ENCODE measurements around the gene SLC8A3. TPM values are rescaled to one million over a fixed set of nuclear protein-coding genes. Genes with fewer than 3 reads are reported as not detected.
A peak's percentile ranks its signal among the peaks of the same experiment; 100 is the strongest.

Gene SLC8A3
- total RNA-seq, 1 donor from 2014 or later = not detected

DNA sequence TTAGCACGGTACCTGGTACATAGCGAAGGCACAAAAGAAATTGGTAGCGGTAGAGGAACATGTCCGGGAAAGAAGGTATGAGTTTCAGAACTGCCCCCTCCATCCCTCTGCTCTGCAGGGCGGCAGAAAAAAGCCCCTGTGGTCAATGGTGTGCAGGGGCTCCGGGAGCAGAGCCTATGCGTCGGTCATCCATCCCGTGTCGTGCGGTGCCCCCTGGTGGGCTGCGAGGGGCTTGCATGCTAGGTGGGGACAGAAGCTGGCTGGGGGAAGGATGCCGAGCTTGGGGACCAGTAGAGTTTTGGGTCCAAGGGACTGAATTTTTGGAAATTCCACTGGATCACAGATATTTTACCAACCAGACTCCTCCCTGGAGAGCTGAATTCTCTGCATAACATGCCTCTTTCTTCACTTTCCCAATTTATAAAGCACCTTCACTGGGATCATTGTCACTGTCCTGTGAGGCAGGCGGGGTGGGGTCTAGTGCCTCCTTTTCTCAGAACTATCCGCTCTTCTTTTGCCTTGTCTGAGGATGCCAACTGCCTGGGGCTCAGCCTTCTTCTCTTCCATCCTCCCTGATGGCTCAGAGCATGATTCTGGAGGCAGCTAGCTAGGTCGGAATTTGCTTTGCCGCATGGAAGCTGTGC is 160.8 kb downstream of the SLC8A3 start:
- TF ChIP-seq, protein P1, sequence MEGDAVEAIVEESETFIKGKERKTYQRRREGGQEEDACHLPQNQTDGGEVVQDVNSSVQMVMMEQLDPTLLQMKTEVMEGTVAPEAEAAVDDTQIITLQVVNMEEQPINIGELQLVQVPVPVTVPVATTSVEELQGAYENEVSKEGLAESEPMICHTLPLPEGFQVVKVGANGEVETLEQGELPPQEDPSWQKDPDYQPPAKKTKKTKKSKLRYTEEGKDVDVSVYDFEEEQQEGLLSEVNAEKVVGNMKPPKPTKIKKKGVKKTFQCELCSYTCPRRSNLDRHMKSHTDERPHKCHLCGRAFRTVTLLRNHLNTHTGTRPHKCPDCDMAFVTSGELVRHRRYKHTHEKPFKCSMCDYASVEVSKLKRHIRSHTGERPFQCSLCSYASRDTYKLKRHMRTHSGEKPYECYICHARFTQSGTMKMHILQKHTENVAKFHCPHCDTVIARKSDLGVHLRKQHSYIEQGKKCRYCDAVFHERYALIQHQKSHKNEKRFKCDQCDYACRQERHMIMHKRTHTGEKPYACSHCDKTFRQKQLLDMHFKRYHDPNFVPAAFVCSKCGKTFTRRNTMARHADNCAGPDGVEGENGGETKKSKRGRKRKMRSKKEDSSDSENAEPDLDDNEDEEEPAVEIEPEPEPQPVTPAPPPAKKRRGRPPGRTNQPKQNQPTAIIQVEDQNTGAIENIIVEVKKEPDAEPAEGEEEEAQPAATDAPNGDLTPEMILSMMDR (IDR thresholded peaks at IDR 0.05) = peak; percentile 79
- H3K9me3 Mint-ChIP-seq (ENCODE audit: unreplicated experiment) = no peaks in the 10 kb centered on the region
- DNase-seq (ENCODE audit: extremely low spot score, unreplicated experiment) = peak; percentile 90
- no peaks in the 10 kb centered on the region for H3K27me3 Mint-ChIP-seq (ENCODE audit: unreplicated experiment)
- H3K4me1 Mint-ChIP-seq (ENCODE audit: unreplicated experiment) = no peaks in the 10 kb centered on the region
- H3K4me3 Mint-ChIP-seq (ENCODE audit: unreplicated experiment) = no peak overlapping the region
- H3K27ac Mint-ChIP-seq (ENCODE audit: unreplicated experiment) = no peak overlapping the region
- H3K36me3 Mint-ChIP-seq (ENCODE audit: unreplicated experiment) = no peaks in the 10 kb centered on the region

DNA sequence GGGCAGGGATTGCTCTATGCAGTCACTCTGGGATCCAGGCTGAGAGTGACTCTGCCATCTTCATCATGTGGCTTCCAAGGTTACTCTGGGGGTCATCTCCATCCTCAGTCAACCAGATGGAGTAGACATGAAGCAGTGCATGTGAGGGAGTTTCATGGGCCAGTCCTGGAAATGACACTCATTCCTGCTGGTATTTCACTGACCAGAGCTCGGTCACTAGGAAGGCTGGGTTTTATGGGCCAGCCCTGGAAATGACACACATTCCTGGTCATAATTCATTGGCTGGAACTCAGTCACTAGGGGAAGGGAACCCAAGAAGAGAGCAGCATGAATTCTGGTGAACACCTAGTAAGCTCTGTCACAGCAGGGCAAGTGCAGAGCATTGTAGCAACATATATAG is 164.9 kb downstream of the SLC8A3 start:
- DNase-seq (ENCODE audit: extremely low spot score, unreplicated experiment) = no peak
- Mint-ChIP-seq H3K4me3 (ENCODE audit: unreplicated experiment) (no peak overlapping the region), H3K27ac (ENCODE audit: unreplicated experiment) (no peak overlapping the region), H3K9me3 (ENCODE audit: unreplicated experiment) (no peaks in the 10 kb centered on the region), H3K4me1 (ENCODE audit: unreplicated experiment) (no peaks in the 10 kb centered on the region), H3K27me3 (ENCODE audit: unreplicated experiment) (no peaks in the 10 kb centered on the region), H3K36me3 (ENCODE audit: unreplicated experiment) (no peaks in the 10 kb centered on the region)
- TF ChIP-seq, protein P1 (IDR thresholded peaks at IDR 0.05) = no peak

DNA sequence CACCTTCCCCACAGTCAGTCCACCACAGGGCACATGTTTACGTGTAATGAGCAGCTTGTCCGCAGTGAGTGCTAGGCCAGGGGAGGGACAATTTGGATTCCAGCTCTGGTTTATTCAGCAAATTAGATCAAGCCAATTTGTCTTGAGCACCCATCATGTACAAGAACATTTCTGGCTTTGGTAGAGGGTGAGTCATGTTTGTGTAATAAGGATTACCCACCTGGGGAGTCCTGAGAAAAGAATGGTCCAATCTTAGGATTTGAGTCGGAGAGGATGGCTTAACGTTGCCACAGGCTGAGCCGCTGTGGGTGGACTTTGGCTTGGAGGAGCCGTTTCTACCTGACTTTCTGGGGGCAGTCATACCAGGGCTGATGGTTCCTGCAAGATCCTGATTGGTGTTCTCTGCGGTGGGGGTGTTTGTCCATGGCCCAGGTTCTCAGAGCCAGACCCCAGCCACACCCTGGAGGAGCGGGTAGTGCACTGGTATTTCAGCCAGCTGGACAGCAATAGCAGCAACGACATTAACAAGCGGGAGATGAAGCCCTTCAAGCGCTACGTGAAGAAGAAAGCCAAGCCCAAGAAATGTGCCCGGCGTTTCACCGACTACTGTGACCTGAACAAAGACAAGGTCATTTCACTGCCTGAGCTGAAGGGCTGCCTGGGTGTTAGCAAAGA is 165.8 kb downstream of the SLC8A3 start:
- Mint-ChIP-seq H3K9me3 (ENCODE audit: unreplicated experiment) (no peaks in the 10 kb centered on the region), H3K36me3 (ENCODE audit: unreplicated experiment) (no peaks in the 10 kb centered on the region), H3K4me1 (ENCODE audit: unreplicated experiment) (no peaks in the 10 kb centered on the region), H3K4me3 (ENCODE audit: unreplicated experiment) (no peak overlapping the region), H3K27me3 (ENCODE audit: unreplicated experiment) (no peaks in the 10 kb centered on the region), H3K27ac (ENCODE audit: unreplicated experiment) (no peak overlapping the region)
- TF ChIP-seq, protein P1 (IDR thresholded peaks at IDR 0.05) = no peak
- no peak for DNase-seq (ENCODE audit: extremely low spot score, unreplicated experiment)

DNA sequence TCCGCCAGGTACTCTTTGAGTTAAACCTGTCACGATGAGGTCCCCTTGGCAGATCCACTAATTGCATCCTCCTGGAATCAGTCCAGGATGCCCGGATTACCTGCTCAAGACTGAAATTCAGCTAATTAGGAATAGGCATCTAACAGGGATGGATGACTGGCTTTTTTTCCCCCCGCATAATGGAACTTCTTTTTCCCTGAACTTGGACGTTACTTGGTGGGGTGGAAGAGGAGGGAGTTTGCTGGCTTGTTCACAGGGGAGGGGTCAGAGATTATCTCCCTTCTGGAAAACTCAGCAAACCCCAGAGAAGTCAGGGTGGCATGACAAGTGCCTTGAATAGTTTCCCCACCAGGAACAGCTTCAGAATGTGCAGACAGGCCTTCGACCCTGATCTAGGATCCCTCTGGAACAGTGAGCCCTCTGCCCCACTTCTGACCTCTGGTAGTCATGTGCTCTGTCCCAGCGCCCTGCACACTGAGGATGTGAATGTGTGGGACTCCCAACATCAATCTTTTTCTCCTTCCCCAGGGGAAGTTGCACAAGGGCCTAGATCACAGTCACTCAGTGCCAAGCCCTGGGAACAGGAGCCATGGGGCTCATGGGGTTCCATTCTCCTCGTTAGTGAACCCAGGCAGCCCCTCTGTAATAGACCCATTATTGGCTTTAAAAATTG is 167.1 kb downstream of the SLC8A3 start:
- H3K27ac Mint-ChIP-seq (ENCODE audit: unreplicated experiment) = no peak overlapping the region
- DNase-seq (ENCODE audit: extremely low spot score, unreplicated experiment) = no peak
- TF ChIP-seq, protein P1 (IDR thresholded peaks at IDR 0.05) = no peak
- H3K27me3 Mint-ChIP-seq (ENCODE audit: unreplicated experiment) = no peaks in the 10 kb centered on the region
- H3K4me1 Mint-ChIP-seq (ENCODE audit: unreplicated experiment) = no peaks in the 10 kb centered on the region
- no peak overlapping the region for H3K4me3 Mint-ChIP-seq (ENCODE audit: unreplicated experiment)
- no peaks in the 10 kb centered on the region for H3K9me3 Mint-ChIP-seq (ENCODE audit: unreplicated experiment)
- H3K36me3 Mint-ChIP-seq (ENCODE audit: unreplicated experiment) = no peaks in the 10 kb centered on the region
